GM21529 (cell line): ENCODE data around the gene ZNF513.
"Not testable (repeated sequence)": the region's sequence is repeated elsewhere in the genome, so short reads cannot be mapped to it uniquely, and the experiment has no call there.

Source experiments
- ATAC-seq: cut with Tn5 transposase; IDR thresholded peaks from one replicate; pipeline ENCODE4 v1.9.1; 2021; ENCODE audit not compliant: unreplicated experiment

Gene ZNF513

DNA sequence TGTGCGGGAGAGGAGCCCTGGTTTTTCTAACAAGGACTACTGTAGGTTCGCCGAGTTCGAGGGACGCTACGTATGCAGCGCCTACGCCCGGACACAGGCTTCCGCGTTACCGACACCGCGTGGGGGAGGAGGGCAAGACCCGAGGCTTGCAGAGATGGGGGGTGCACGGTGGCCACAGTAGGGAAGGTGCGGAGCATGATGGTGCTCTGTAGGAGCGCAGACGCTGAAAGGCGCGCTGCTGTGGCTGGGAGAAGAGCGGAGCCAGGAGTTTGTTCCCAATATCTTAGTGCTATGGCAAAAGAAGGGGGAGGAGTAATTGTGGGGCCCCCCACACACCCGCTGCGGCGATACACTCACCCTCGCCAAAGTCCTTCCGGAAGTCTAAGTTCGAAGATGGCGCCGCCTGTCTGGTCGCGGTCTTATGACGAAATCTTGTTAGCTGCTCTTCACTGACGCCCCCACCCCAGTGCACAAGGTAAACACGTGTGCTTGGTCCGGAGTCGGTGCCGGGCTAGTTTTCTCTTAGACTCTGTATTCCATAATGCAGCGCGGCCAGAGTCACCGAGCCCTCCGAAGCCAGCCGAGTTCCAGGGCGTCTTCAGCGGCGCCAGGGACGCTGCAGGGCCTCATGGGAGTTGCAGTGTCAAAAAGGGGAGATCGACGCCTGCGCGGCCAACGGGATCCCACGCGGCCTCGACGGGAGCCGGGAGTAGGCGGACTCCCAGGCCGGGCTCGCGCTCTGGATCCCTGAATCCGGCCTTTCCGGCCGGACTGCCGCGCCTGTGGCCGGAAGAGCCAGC is 24.0 kb downstream of the ZNF513 start, which contains the start of gene GTF3C2:
TSS of gene GTF3C2 (minus strand) at position 383 of the 800 bp plus-strand sequence. CDS start 13,210 bp downstream, outside the sequence.
- ATAC-seq, result peak; percentile 81

DNA sequence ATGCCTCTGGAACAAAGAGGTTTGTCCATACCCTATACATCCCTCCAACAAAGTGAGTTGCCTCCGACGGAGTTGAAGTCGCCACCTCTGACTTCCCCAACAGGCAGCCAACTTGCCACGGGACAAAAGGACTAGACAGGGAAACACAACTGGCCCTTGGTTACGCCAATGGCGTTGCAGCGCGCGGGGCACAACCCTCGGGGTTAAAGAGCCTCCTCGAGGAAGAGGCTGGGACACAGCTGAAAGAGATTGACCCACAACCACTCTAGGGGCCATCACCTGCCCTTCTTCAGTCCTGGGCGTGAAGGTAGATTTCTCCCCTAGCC is 24.5 kb downstream of the ZNF513 start:
- ATAC-seq, result peak; percentile 38

DNA sequence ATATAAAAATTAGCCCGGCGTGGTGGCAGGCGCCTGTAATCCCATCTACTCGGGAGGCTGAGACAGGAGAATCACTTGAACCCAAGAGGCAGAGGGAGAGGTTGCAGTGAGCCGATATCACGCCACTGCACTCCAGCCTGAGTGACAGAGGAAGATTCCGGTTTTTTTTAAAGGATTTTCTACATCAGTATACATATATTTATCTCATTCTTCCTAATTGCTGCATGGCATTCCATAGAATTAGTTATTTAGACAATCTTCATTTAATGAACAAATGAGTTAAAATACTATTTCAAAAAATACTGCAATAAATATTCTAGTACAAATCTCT is 26.0 kb downstream of the ZNF513 start:
- ATAC-seq, result no peak

DNA sequence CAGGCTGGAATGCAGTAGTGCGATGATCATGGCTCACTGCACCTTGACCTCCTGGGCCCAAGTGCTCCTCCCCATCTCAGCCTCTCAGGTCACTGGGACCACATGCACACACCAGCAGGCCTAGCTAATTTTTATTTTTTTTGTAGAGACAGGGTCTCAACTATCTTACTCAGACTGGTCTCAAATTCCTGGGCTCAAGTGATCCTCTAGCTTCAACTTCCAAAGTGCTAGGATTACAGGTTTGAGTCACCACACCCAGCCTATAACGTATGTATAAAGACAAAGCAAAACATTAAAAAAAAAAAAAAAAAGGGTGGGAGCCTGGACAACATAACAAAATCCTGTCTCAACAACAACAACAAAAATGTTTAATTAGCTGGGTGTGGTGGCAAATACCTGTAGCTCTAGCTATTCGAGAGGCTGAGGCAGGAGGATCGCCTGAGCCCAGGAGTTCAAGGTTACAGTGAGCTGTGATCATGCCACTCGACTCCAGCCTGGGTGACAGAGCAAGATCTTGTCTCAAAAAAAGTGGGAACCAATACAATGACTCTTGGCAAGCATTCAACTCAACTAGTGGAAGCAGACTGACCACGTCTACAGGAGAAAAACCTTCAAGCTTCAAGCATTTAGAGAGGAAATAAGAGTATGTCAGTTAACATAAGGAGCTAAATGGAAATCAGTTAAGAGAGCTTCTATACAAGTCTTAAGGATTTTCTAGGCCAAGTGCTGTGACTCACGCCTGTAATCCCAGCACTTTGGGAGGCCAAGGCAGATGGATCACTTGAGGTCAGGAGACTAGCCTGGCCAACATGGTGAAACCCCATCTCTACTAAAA is 26.6 kb downstream of the ZNF513 start:
- no peak for ATAC-seq

DNA sequence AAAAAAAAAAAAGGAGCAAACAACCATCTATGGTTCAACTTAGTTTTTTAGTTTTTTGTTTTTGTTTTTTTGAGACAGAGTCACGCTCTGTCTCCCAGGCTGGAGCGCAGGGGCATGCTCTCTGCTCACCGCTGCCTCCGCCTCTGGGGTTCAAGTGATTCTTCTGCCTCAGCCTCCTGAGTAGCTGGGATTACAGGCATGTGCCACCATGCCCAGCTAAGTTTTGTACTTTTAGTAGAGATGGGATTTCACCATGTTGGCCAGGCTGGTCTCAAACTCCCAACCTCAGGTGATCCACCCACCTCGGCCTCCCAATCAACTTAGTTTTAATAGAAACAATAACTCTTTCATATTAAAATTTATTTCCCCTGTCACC is 27.2 kb downstream of the ZNF513 start:
- not testable (repeated sequence) for ATAC-seq

DNA sequence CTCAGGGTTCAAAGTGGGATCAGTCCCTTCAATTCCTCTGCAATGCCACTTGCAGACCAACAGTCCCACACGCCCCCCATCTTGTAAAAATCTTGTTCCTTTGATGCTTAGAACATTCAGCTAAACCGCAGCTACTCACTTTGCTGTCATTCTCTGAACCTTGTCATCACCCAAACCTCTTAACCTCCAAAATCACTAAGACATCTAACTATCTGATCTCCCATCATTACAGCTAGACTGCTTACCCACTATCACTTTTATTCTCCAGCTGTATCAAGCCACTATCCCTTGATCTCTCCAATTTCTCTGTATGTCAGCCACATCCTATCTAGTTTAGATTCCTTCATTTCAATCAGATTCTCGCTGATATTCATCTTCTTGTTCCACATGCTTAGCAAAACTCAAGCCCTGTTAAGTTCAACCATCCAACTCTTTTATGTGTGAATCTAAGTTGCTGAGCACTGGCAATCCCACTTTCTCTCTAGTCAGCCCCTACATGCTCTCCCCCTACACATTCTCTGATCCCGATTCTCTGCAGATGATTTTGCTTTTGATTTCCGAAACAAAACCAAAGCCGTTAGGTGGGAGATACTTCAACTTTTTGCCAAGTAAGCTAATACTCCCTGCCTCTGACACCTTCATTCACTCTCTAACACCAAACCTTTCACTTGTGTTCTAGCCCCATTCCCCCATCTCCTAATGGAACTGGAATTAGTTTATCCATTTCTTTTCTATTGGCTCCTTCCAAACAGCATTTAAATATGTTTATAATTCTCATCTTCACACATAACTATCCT is 28.5 kb downstream of the ZNF513 start:
- no peak for ATAC-seq

DNA sequence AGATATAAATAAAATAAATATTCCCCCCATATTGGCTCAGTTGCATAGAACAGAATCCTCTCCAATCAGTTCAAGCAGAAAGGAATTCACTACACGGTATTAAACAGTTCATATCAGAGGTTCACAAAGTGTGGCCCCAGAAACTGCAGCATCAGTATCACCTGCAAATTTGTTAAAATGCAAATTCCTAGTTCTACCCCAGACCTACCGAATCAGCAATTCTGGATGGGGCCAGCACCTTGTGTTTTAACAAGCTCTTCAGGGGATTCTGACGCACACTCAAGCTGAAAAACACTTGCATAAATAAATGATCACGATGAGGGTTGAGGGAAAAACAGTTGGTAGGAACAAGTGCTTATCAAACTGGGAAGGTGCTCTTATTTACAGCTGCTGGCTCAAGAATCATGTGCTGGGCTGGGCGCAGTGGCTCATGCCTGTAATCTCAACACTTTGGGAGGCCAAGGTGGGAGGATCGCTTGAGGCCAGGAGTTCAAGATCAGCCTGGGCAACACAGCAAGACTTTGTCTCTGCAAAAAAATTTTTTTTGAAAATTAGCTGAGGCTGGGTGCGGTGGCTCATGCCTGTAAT is 30.3 kb downstream of the ZNF513 start:
- no peak for ATAC-seq

DNA sequence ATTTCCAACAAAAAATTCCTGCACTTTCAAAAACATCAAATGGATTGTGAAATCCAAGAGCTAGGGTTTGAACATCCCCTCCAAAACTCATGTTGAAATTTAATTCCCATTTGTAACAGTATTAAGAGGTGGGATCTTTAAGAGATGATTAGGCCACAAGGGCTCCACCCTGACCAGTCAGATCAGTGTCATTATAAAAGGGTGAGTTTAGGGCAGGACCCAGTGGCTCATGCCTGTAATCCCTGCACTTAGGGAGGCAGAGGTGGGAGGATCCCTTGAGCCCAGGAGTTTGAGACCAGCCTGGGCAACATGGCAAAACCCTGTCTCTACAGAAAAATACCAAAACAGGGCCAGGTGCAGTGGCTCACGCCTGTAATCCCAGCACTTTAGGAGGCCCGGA is 32.9 kb downstream of the ZNF513 start:
- no peak for ATAC-seq

DNA sequence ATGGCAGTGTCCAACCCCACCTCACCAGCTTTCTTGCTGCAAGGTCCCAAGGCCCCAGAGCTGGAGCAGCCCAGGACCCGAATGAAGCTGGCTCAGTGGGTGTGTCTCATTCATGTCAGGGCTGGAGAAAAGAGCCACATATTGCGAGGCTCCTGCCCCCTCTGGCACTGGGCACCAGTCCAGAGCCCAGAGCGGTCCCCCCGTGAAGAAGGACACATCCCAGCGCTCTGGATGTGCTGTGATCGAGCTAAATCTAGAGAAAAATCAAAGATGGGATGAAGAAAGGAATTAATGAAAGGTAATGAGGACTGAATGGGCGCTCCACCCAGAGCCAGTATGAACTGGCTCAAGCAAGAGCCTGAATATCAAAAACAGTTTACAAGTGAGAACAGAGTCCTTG is 44.4 kb downstream of the ZNF513 start:
- no peak for ATAC-seq

DNA sequence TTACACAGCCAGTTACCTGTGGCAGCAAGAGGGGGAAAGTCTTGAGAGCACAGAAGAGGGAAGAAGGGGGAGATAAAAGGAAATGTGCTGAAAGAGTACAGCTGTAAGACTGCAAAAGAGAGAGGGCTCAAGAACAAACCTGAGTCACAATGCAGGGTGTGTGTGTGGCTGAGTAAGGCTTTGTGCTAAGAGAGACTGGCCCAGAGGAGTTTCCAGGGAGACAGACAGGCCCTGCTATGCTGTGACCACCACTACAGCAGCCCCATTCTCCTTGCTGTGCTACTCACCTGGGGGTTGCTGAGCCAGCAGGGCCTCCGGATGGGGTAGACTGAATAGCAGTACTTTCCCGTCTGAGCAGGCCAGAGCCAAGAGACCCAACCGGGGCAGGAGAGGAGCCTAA is 45.2 kb downstream of the ZNF513 start:
- no peak for ATAC-seq
